ENCODE results near the gene SPDYE17.
"Not testable (repeated sequence)": the region's sequence is repeated elsewhere in the genome, so short reads cannot be mapped to it uniquely, and the experiment has no call there.

SPDYE17 gene

GRCh38 chr7:77008000-77008399, 24.2 kb downstream of the SPDYE17 start:
- not testable (repeated sequence) for H3K27me3 ChIP-seq (ENCODE audit: control insufficient read depth, insufficient read depth, low read length); H3K9me3 ChIP-seq (ENCODE audit: control insufficient read depth, insufficient read depth, low read length); H3K4me3 ChIP-seq (ENCODE audit: low read depth, low read length); H3K4me1 ChIP-seq (ENCODE audit: control insufficient read depth, insufficient read depth, low read length); H3K36me3 ChIP-seq (ENCODE audit: control insufficient read depth, insufficient read depth, low read length); H3K9ac ChIP-seq (ENCODE audit: low read depth, low read length)

DNA sequence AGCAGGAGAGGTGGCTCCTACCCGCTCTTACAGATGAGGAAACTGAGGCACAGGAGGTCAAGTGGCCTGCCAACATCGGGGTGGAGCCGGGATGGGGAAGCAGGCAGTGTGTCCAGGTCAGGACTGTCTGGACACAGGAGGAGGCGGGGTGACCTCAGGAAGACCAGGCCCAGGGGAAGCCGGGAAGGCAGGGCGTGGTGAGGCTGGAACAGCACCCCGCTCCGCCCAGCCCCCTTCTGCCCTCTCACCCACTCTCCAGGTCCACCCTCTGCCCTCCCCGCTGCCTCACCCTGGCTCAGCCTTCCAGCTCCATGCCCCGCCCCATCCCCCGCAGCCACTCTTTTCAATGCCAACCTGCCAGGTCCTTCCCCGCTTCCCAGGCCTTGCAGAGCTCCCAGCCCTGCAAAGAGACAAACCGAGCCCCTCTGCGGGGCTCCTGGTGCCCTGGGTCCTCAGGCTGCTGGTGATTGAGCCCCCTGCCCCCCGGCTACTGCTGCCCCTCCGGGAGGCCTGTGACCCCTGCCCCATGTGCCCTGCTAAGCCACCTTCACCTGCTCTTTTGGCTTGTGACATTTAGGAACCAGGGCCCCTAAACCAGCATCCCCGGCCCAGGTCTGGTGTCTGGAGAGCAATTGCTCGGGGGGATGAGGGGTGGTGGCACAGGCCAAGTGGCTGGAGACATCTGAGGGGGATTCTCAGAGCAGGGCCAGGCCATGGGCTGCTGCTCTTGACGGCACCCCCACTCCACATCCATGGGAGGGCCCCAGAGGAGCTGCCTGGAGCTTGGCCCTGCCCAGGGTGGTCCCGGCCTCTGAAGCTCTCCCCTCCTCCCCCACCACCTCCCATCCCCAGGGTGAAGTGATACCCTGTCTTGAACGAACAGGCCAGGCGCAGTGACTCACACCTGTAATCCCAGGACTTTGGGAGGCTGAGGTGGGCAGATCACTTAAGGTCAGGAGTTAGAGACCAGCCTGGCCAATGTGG, 25.7 kb downstream of the SPDYE17 start:
- not testable (repeated sequence) for H3K9me3 ChIP-seq (ENCODE audit: control insufficient read depth, insufficient read depth, low read length); H3K36me3 ChIP-seq (ENCODE audit: control insufficient read depth, insufficient read depth, low read length); H3K4me3 ChIP-seq (ENCODE audit: low read depth, low read length); H3K4me1 ChIP-seq (ENCODE audit: control insufficient read depth, insufficient read depth, low read length); H3K27me3 ChIP-seq (ENCODE audit: control insufficient read depth, insufficient read depth, low read length); H3K9ac ChIP-seq (ENCODE audit: low read depth, low read length)

GRCh38 chr7:77005461-77006057, 26.6 kb downstream of the SPDYE17 start:
- H3K4me1 ChIP-seq (ENCODE audit: control insufficient read depth, insufficient read depth, low read length); H3K4me3 ChIP-seq (ENCODE audit: low read depth, low read length); H3K27me3 ChIP-seq (ENCODE audit: control insufficient read depth, insufficient read depth, low read length); H3K36me3 ChIP-seq (ENCODE audit: control insufficient read depth, insufficient read depth, low read length); H3K9me3 ChIP-seq (ENCODE audit: control insufficient read depth, insufficient read depth, low read length); H3K9ac ChIP-seq (ENCODE audit: low read depth, low read length): not testable (repeated sequence)

- not testable (repeated sequence) for H3K27me3 ChIP-seq (ENCODE audit: control insufficient read depth, insufficient read depth, low read length); H3K4me1 ChIP-seq (ENCODE audit: control insufficient read depth, insufficient read depth, low read length); H3K4me3 ChIP-seq (ENCODE audit: low read depth, low read length); H3K9ac ChIP-seq (ENCODE audit: low read depth, low read length); H3K36me3 ChIP-seq (ENCODE audit: control insufficient read depth, insufficient read depth, low read length); H3K9me3 ChIP-seq (ENCODE audit: control insufficient read depth, insufficient read depth, low read length)
Measured at GRCh38 chr7:77004151-77004550, 28.0 kb downstream of the SPDYE17 start.

GRCh38 chr7:77003241-77003640, 28.9 kb downstream of the SPDYE17 start:
- H3K9ac ChIP-seq (ENCODE audit: low read depth, low read length); H3K4me1 ChIP-seq (ENCODE audit: control insufficient read depth, insufficient read depth, low read length); H3K27me3 ChIP-seq (ENCODE audit: control insufficient read depth, insufficient read depth, low read length); H3K36me3 ChIP-seq (ENCODE audit: control insufficient read depth, insufficient read depth, low read length); H3K4me3 ChIP-seq (ENCODE audit: low read depth, low read length); H3K9me3 ChIP-seq (ENCODE audit: control insufficient read depth, insufficient read depth, low read length): not testable (repeated sequence)

DNA sequence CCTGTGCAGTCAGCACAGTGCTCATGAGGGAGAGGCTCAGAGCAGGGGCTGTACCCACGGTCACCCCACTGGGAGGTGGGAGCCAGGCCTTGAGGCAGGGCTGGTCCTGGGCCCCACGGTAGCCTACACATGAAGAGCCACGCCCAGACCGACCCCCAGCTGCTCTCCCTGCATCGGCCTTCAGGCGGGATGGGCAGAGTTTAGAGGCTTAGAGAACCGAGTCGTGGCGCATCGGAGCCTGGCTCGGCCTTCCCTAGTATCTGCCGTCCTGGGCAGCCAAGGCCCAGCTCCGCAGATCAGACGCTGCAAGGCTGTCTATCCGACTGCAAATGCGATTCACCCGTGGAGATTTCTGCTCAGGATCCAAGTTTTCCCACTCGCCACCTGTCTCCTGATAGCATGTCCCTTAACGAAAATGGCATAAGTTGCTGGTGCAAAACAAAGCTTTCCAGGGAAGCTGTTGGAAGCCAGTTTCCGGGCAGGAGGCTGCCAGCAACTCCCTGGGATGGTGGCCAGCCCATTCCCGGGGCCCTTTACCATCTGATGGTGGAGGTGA, 29.4 kb downstream of the SPDYE17 start:
- H3K4me3 ChIP-seq (ENCODE audit: low read depth, low read length); H3K9me3 ChIP-seq (ENCODE audit: control insufficient read depth, insufficient read depth, low read length); H3K9ac ChIP-seq (ENCODE audit: low read depth, low read length); H3K4me1 ChIP-seq (ENCODE audit: control insufficient read depth, insufficient read depth, low read length); H3K36me3 ChIP-seq (ENCODE audit: control insufficient read depth, insufficient read depth, low read length); H3K27me3 ChIP-seq (ENCODE audit: control insufficient read depth, insufficient read depth, low read length): not testable (repeated sequence)

DNA sequence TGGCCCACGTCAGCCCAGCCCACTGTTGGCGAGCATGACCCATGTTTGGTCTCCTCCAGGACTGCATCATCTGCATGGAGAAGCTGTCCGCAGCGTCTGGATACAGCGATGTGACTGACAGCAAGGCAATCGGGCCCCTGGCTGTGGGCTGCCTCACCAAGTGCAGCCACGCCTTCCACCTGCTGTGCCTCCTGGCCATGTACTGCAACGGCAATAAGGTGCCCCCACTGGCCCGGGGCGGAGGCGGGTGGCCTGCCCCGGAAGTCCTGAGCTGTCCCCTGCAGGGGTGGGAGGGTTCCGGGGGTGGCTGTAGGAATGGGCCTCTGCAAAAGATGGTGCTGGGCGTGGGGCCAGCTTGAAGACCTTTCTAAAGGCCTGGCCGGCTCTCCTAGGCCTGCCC, 30.1 kb downstream of the SPDYE17 start:
- not testable (repeated sequence) for H3K4me1 ChIP-seq (ENCODE audit: control insufficient read depth, insufficient read depth, low read length); H3K27me3 ChIP-seq (ENCODE audit: control insufficient read depth, insufficient read depth, low read length); H3K9me3 ChIP-seq (ENCODE audit: control insufficient read depth, insufficient read depth, low read length); H3K9ac ChIP-seq (ENCODE audit: low read depth, low read length); H3K4me3 ChIP-seq (ENCODE audit: low read depth, low read length); H3K36me3 ChIP-seq (ENCODE audit: control insufficient read depth, insufficient read depth, low read length)

- not testable (repeated sequence) for H3K4me3 ChIP-seq (ENCODE audit: low read depth, low read length); H3K27me3 ChIP-seq (ENCODE audit: control insufficient read depth, insufficient read depth, low read length); H3K4me1 ChIP-seq (ENCODE audit: control insufficient read depth, insufficient read depth, low read length); H3K9ac ChIP-seq (ENCODE audit: low read depth, low read length); H3K9me3 ChIP-seq (ENCODE audit: control insufficient read depth, insufficient read depth, low read length); H3K36me3 ChIP-seq (ENCODE audit: control insufficient read depth, insufficient read depth, low read length)
Measured at GRCh38 chr7:76999474-77000107, 32.6 kb downstream of the SPDYE17 start.

GRCh38 chr7:76998764-76999450, 33.3 kb downstream of the SPDYE17 start:
- not testable (repeated sequence) for H3K9me3 ChIP-seq (ENCODE audit: control insufficient read depth, insufficient read depth, low read length); H3K36me3 ChIP-seq (ENCODE audit: control insufficient read depth, insufficient read depth, low read length); H3K27me3 ChIP-seq (ENCODE audit: control insufficient read depth, insufficient read depth, low read length); H3K9ac ChIP-seq (ENCODE audit: low read depth, low read length); H3K4me1 ChIP-seq (ENCODE audit: control insufficient read depth, insufficient read depth, low read length); H3K4me3 ChIP-seq (ENCODE audit: low read depth, low read length)

DNA sequence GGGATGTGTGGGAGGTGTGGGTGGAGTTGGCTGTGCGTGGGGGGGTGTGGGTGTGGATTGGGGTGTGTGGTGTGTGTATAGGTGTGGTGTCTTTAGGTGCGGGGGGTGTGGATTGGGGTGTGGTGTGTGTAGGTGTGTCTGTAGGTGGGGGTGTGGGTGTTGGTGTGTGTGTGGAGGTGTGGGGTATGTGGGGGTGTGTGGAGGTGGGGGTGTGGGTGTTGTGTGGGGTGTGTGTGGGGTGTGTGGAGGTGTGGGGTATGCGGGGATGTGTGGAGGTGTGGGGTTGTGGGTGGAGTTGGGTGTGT, 33.9 kb downstream of the SPDYE17 start:
- Histone ChIP-seq H3K4me3 (ENCODE audit: low read depth, low read length) (no peak overlapping the region), H3K9me3 (ENCODE audit: control insufficient read depth, insufficient read depth, low read length) (no peaks in the 10 kb centered on the region), H3K27me3 (ENCODE audit: control insufficient read depth, insufficient read depth, low read length) (no peaks in the 10 kb centered on the region), H3K9ac (ENCODE audit: low read depth, low read length) (no peak overlapping the region), H3K4me1 (ENCODE audit: control insufficient read depth, insufficient read depth, low read length) (no peaks in the 10 kb centered on the region), H3K36me3 (ENCODE audit: control insufficient read depth, insufficient read depth, low read length) (peaks cover 3% of the 10 kb centered on the region)

- H3K9ac ChIP-seq (ENCODE audit: low read depth, low read length): no peak overlapping the region
- no peaks in the 10 kb centered on the region for H3K4me1 ChIP-seq (ENCODE audit: control insufficient read depth, insufficient read depth, low read length)
- H3K9me3 ChIP-seq (ENCODE audit: control insufficient read depth, insufficient read depth, low read length): no peaks in the 10 kb centered on the region
- no peaks in the 10 kb centered on the region for H3K27me3 ChIP-seq (ENCODE audit: control insufficient read depth, insufficient read depth, low read length)
- peaks cover 3% of the 10 kb centered on the region for H3K36me3 ChIP-seq (ENCODE audit: control insufficient read depth, insufficient read depth, low read length)
- H3K4me3 ChIP-seq (ENCODE audit: low read depth, low read length): no peak overlapping the region
Measured at GRCh38 chr7:76997381-76998284, 34.5 kb downstream of the SPDYE17 start.
